Measurements from ENCODE around the gene KIFC1.

The KIFC1 gene

GRCh38 chr6:33450434-33450833, 58.8 kb downstream of the KIFC1 start:
- DNase-seq (ENCODE audit: insufficient read length, low spot score), result no peak
- TF ChIP-seq CTCF (IDR thresholded peaks at IDR 0.05; ENCODE audit: insufficient read depth, missing control alignments), result no peak
- FAIRE-seq, result no peak

- FAIRE-seq, result no peak
Observed at GRCh38 chr6:33451606-33452005, 60.0 kb downstream of the KIFC1 start.

GRCh38 chr6:33452496-33452895, 60.9 kb downstream of the KIFC1 start:
- FAIRE-seq, result no peak
- TF ChIP-seq CTCF (IDR thresholded peaks at IDR 0.05; ENCODE audit: insufficient read depth, missing control alignments), result no peak
- no peak for DNase-seq (ENCODE audit: insufficient read length, low spot score)

More at GRCh38 chr6:33451606-33452005, 60.0 kb downstream of the KIFC1 start:
- no peak for TF ChIP-seq CTCF (IDR thresholded peaks at IDR 0.05; ENCODE audit: insufficient read depth, missing control alignments)
- no peak for DNase-seq (ENCODE audit: insufficient read length, low spot score)

GRCh38 chr6:33453393-33454008, 61.9 kb downstream of the KIFC1 start:
- FAIRE-seq (no peak), DNase-seq (ENCODE audit: insufficient read length, low spot score) (no peak)
- TF ChIP-seq CTCF (IDR thresholded peaks at IDR 0.05; ENCODE audit: insufficient read depth, missing control alignments), result no peak

- DNase-seq (ENCODE audit: insufficient read length, low spot score) (peak; percentile 99), FAIRE-seq (no peak)
- no peak for TF ChIP-seq CTCF (IDR thresholded peaks at IDR 0.05; ENCODE audit: insufficient read depth, missing control alignments)
Observed at GRCh38 chr6:33454009-33454946, 62.7 kb downstream of the KIFC1 start, which contains the start of gene ZBTB9. Gene ZBTB9 (plus strand): TSS chr6:33454576. CDS start chr6:33455101, 525 bp downstream.

- TF ChIP-seq CTCF (IDR thresholded peaks at IDR 0.05; ENCODE audit: insufficient read depth, missing control alignments), result no peak
- DNase-seq (ENCODE audit: insufficient read length, low spot score) (no peak), FAIRE-seq (no peak)
Observed at GRCh38 chr6:33455051-33455450, 63.4 kb downstream of the KIFC1 start.

All from D721Med (cell line).